IMR-90 (cell line): ENCODE measurements around the gene PCBD1. TPM values are rescaled to one million over a fixed set of nuclear protein-coding genes. Genes with fewer than 3 reads are reported as not detected.
A peak's percentile ranks its signal among the peaks of the same experiment; 100 is the strongest.

Experiments used
- ATAC-seq: fragments of 200-7000 bp; cut with Tn5 transposase; 2 replicates; pipeline ENCODE4 v1.9.1; 2020; ENCODE audit warnings: low read depth, mild to moderate bottlenecking, moderate library complexity
- BruUV-seq: library from RNA; stranded (reverse); fragments of 400-500 nt; replicated peaks from 2 replicates; lab custom pipeline; 2021; lab: Mats Ljungman, UMichigan
- CTCF ChIA-PET: fragments of 300-600 bp; formaldehyde crosslinking; extraction: SDS; loops from one replicate; lab custom pipeline; 2021; ENCODE audit warnings: antibody characterized with exemption; lab: Yijun Ruan, JAX
- POLR2A ChIA-PET: fragments of 300-600 bp; sonication (Branson Sonifier 250); formaldehyde crosslinking; loops from one replicate; lab custom pipeline; 2022; ENCODE audit warnings: antibody characterized with exemption; ENCODE audit not compliant: unreplicated experiment; lab: Charles Lee
- DNase-seq: peaks from one replicate; pipeline ENCODE4 v3.0.0; 2013
- H2AFZ ChIP-seq: replicated peaks from 2 replicates; pipeline ENCODE3; 2013; ENCODE audit warnings: low read length, mild to moderate bottlenecking; ENCODE audit not compliant: poor library complexity
- H2AK5ac ChIP-seq: 2 replicates; pipeline ENCODE4 v1.6.1; 2013; ENCODE audit warnings: low read depth, low read length, inconsistent platforms
- H2AK9ac ChIP-seq: replicated peaks from 2 replicates; pipeline ENCODE3; 2013; ENCODE audit warnings: mild to moderate bottlenecking, low read depth, low read length, moderate library complexity; ENCODE audit not compliant: poor library complexity
- H2BK120ac ChIP-seq: 2 replicates; pipeline ENCODE4 v1.6.1; 2013; ENCODE audit warnings: low read depth, low read length, inconsistent platforms
- H2BK15ac ChIP-seq: 3 replicates; pipeline ENCODE4 v1.6.1; 2013; ENCODE audit warnings: low read depth, low read length, inconsistent platforms
- H2BK20ac ChIP-seq: 2 replicates; pipeline ENCODE4 v1.6.1; 2013; ENCODE audit warnings: low read depth, mild to moderate bottlenecking, inconsistent platforms, low read length, moderate library complexity
- H2BK5ac ChIP-seq: 2 replicates; pipeline ENCODE4 v1.6.1; 2013; ENCODE audit warnings: mild to moderate bottlenecking, low read depth, low read length, inconsistent platforms; ENCODE audit not compliant: poor library complexity, severe bottlenecking
- H3K14ac ChIP-seq: replicated peaks from 2 replicates; pipeline ENCODE4 v1.6.1; 2013; ENCODE audit warnings: low read depth, low read length, inconsistent platforms
- H3K18ac ChIP-seq: 2 replicates; pipeline ENCODE4 v1.6.1; 2013; ENCODE audit warnings: low read depth, low read length, control low read depth
- H3K23ac ChIP-seq: 2 replicates; pipeline ENCODE4 v1.6.1; 2013; ENCODE audit warnings: low read depth, low read length, inconsistent platforms
- H3K27ac ChIP-seq: 2 replicates; pipeline ENCODE4 v1.5.1; 2013; ENCODE audit warnings: mild to moderate bottlenecking, control low read depth, low read length; ENCODE audit not compliant: insufficient read depth
- H3K27me3 ChIP-seq: 2 replicates; pipeline ENCODE4 v1.6.1; 2013; ENCODE audit warnings: low read length; ENCODE audit not compliant: control insufficient read depth, insufficient read depth
- H3K36me3 ChIP-seq: 2 replicates; pipeline ENCODE4 v1.6.1; 2013; ENCODE audit warnings: low read length, mixed read lengths; ENCODE audit not compliant: control insufficient read depth, insufficient read depth
- H3K4ac ChIP-seq: 2 replicates; pipeline ENCODE4 v1.6.1; 2013; ENCODE audit warnings: low read depth, low read length, inconsistent platforms
- H3K4me1 ChIP-seq: 2 replicates; pipeline ENCODE4 v1.6.1; 2013; ENCODE audit warnings: low read length, mixed read lengths; ENCODE audit not compliant: control insufficient read depth, insufficient read depth
- H3K4me2 ChIP-seq: 2 replicates; pipeline ENCODE4 v1.6.1; 2013; ENCODE audit warnings: low read depth, mild to moderate bottlenecking, control low read depth, low read length, moderate library complexity
- H3K4me3 ChIP-seq: 2 replicates; pipeline ENCODE4 v1.5.1; 2013; ENCODE audit warnings: low read depth, mild to moderate bottlenecking, control low read depth, low read length, moderate library complexity; ENCODE audit not compliant: insufficient read depth
- H3K56ac ChIP-seq: 2 replicates; pipeline ENCODE4 v1.6.1; 2013; ENCODE audit warnings: low read length, inconsistent platforms; ENCODE audit not compliant: insufficient read depth; ENCODE audit errors: extremely low read depth
- H3K79me1 ChIP-seq, 2 experiments: 2 replicates each; pipeline ENCODE4 v1.6.1; 2013; ENCODE audit warnings: low read length in 2 of 2, inconsistent platforms in 1 of 2, low read depth in 1 of 2
- H3K9ac ChIP-seq: 2 replicates; pipeline ENCODE4 v1.6.1; 2013; ENCODE audit warnings: low read depth, low read length, control low read depth
- H3K9me1 ChIP-seq: 2 replicates; pipeline ENCODE4 v1.6.1; 2013; ENCODE audit warnings: low read length, inconsistent platforms; ENCODE audit not compliant: insufficient read depth
- H3K9me3 ChIP-seq: 2 replicates; pipeline ENCODE4 v1.6.1; 2013; ENCODE audit warnings: low read length; ENCODE audit not compliant: control insufficient read depth, insufficient read depth
- H4K20me1 ChIP-seq: 2 replicates; pipeline ENCODE4 v1.6.1; 2013; ENCODE audit warnings: low read length, inconsistent platforms; ENCODE audit not compliant: insufficient read depth
- H4K5ac ChIP-seq: 2 replicates; pipeline ENCODE4 v1.6.1; 2013; ENCODE audit warnings: mild to moderate bottlenecking, low read depth, low read length, control low read depth
- H4K8ac ChIP-seq, 2 experiments: 2 replicates each; pipeline ENCODE4 v1.6.1; 2013; ENCODE audit warnings: low read depth in 2 of 2, low read length in 2 of 2, control low read depth in 1 of 2, inconsistent platforms in 1 of 2
- H4K91ac ChIP-seq: 2 replicates; pipeline ENCODE4 v1.6.1; 2013; ENCODE audit warnings: low read depth, low read length, inconsistent platforms; ENCODE audit not compliant: insufficient read depth
- BHLHE40 ChIP-seq: fragments of 150-350 bp; IDR thresholded peaks from 2 replicates; pipeline ENCODE4 v1.6.1; 2016; ENCODE audit warnings: mild to moderate bottlenecking, low read depth, low read length
- CEBPB ChIP-seq: IDR thresholded peaks from 2 replicates; pipeline ENCODE4 v1.6.1; 2012; ENCODE audit warnings: low read depth, low read length, improper control_type of control experiment
- FOS ChIP-seq: fragments of 150-350 bp; IDR thresholded peaks from 2 replicates; pipeline ENCODE4 v1.6.1; 2016; ENCODE audit warnings: low read depth, low read length
- MAZ ChIP-seq: IDR thresholded peaks from 2 replicates; pipeline ENCODE4 v1.6.1; 2012; ENCODE audit warnings: low read depth, mild to moderate bottlenecking, low read length, improper control_type of control experiment, moderate library complexity, borderline replicate concordance
- MXI1 ChIP-seq: IDR thresholded peaks from 2 replicates; pipeline ENCODE4 v1.6.1; 2012; ENCODE audit warnings: low read depth, mild to moderate bottlenecking, low read length, moderate library complexity, borderline replicate concordance
- NFE2L2 ChIP-seq: fragments of 150-350 bp; IDR thresholded peaks from 2 replicates; pipeline ENCODE4 v1.6.1; 2016; ENCODE audit warnings: low read depth, mild to moderate bottlenecking, low read length
- POLR2A ChIP-seq: IDR thresholded peaks from 2 replicates; pipeline ENCODE4 v1.6.1; 2012; ENCODE audit warnings: mild to moderate bottlenecking, low read depth, low read length
- RAD21 ChIP-seq: IDR thresholded peaks from 2 replicates; pipeline ENCODE4 v1.6.1; 2012; ENCODE audit warnings: low read length, improper control_type of control experiment
- RCOR1 ChIP-seq: IDR thresholded peaks from 2 replicates; pipeline ENCODE4 v1.6.1; 2012; ENCODE audit warnings: mild to moderate bottlenecking, low read length, improper control_type of control experiment; ENCODE audit not compliant: insufficient replicate concordance
- RFX5 ChIP-seq: IDR thresholded peaks from 2 replicates; pipeline ENCODE4 v1.8.0; 2012; ENCODE audit warnings: low read depth, mild to moderate bottlenecking, low read length, moderate library complexity
- SMC3 ChIP-seq: fragments of 150-350 bp; IDR thresholded peaks from 2 replicates; pipeline ENCODE4 v1.6.1; 2016; ENCODE audit warnings: low read depth, mild to moderate bottlenecking, antibody characterized with exemption, low read length, moderate library complexity
- WGBS, 2 experiments: methylation state at CpG; one replicate each; pipeline versions ENCODE4 v1.1.5 to v1.1.7; 2013; ENCODE audit warnings: missing lambda C conversion rate in 2 of 2; ENCODE audit not compliant: insufficient read length in 1 of 2; ENCODE audit errors: extremely low coverage in 2 of 2; 5-methylcytosine and 5-hydroxymethylcytosine counted together
- dilution Hi-C: fragments of 300-500 bp; cut with HindIII; formaldehyde crosslinking; loops from one replicate; pipeline ENCODE4 v1.14.3; 2018; ENCODE audit warnings: low sequenced_read_pairs; ENCODE audit not compliant: unreplicated experiment
- in situ Hi-C: fragments of 300-500 bp; cut with MboI; formaldehyde crosslinking; loops from 3 replicates; pipeline ENCODE4 v1.14.3; 2019; ENCODE audit warnings: low sequenced_read_pairs, inconsistent platforms, mixed read lengths
- intact Hi-C: fragments of 100-400 bp; cut with micrococcal nuclease; formaldehyde crosslinking; loops from 2 replicates; pipeline ENCODE4 v1.10.0; 2022
- polyA plus RNA-seq, 3 experiments: library from polyadenylated mRNA; depleted of rRNA; stranded (reverse); fragments of >200 nt; gene quantifications; 2 replicates each; pipeline ENCODE4 v1.2.3, GENCODE V29; 2012; ENCODE audit warnings: low replicate concordance in 1 of 3
- total RNA-seq: library from RNA; depleted of rRNA; stranded (reverse); fragments of >200 nt; gene quantifications from 2 replicates; pipeline ENCODE4 v1.2.3, GENCODE V29; 2012
- TF ChIP-seq, protein P1 (sequence below): fragments of 150-350 bp; IDR thresholded peaks from 2 replicates; pipeline ENCODE4 v1.6.1; 2016; ENCODE audit warnings: low read depth, mild to moderate bottlenecking, low read length, moderate library complexity, borderline replicate concordance
- TF ChIP-seq, protein P2 (sequence below): conservative IDR thresholded peaks from 2 replicates; pipeline ENCODE4 v1.5.1; 2012; ENCODE audit warnings: mild to moderate bottlenecking, low read depth, low read length, improper control_type of control experiment

PCBD1 gene
- total and polyA plus RNA-seq, 2 of the 4 experiments (the other 2 are of a cell fraction): 15.8 to 31.6 TPM

DNA sequence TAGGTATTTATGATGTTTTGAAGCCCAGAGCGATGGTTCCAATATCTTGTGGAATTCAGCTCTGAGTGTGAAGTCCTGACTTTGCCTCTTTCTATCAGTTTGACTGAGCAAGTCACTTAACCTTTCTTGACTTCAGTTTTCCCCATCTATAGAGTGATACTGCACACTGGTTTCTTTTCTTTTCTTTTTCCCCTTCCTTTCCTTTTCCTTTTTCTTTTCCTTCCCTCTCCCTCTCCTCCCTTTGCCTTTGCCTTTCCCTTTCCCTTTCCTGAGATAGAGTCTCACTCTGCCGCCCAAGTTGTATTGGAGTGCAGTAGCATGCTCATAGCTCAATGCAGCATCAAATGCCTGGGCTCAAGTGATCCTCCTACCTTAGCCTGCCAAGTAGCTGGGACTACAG, 52.0 kb downstream of the PCBD1 start:
- Histone ChIP-seq H3K9me1 (peaks cover 13% of the 10 kb centered on the region; the same call in 1 of the 2 replicates), H3K23ac (0 out of 2 replicates have a peak overlapping the region, but pooled peaks have one; percentile 1), H3K36me3 (peaks cover 2% of the 10 kb centered on the region; the same call in 1 of the 2 replicates), H4K5ac (no peak overlapping the region), H3K9me3 (peaks cover 3% of the 10 kb centered on the region), H3K9ac (no peak overlapping the region), H2BK15ac (no peak overlapping the region), H2BK20ac (no peak overlapping the region), H2BK5ac (no peak overlapping the region), H3K56ac (no peak overlapping the region), H3K4me2 (no peak overlapping the region), H3K4me1 (peaks cover 23% of the 10 kb centered on the region), H3K4ac (no peak overlapping the region), H3K27me3 (no peaks in the 10 kb centered on the region), H2BK120ac (no peak overlapping the region), H2AK5ac (peak overlapping the region; percentile 68; the same call in 1 of the 2 replicates), H3K79me1 (peaks cover 44 to 57% of the 10 kb centered on the region in 2 experiments), H4K91ac (no peak overlapping the region), H3K27ac (no peak overlapping the region), H3K4me3 (no peak overlapping the region), H4K8ac (0 out of 4 replicates have a peak overlapping the region, but pooled peaks of 1 of the 2 experiments have one; percentile 50), H2AK9ac (no peak overlapping the region), H2AFZ (no peak overlapping the region), H3K18ac (no peak overlapping the region), H3K14ac (no peak overlapping the region), H4K20me1 (peaks cover 3% of the 10 kb centered on the region; the same call in 1 of the 2 replicates)
- ATAC-seq (no peak), DNase-seq (no peak)
- dilution Hi-C loops (no loop called here), in situ Hi-C loops (no loop called here), intact Hi-C loops (no loop called here)
- POLR2A ChIA-PET: interaction anchor here (1.1 kb wide), 1 partner anchor 36 kb away, joined by 4 read pairs; no protein-coding TSS in a partner anchor
- no TSS peak for BruUV-seq
- CTCF ChIA-PET: interaction anchor here (0.6 kb wide), 1 partner anchor 390 kb away, joined by 9 read pairs; no protein-coding TSS in a partner anchor
- no CpG with 5 or more reads among the region's 2 CpGs for WGBS, 2 experiments
- TF ChIP-seq FOS: no peak
- no peak for TF ChIP-seq RFX5
- TF ChIP-seq RAD21: no peak
- TF ChIP-seq, protein P1, sequence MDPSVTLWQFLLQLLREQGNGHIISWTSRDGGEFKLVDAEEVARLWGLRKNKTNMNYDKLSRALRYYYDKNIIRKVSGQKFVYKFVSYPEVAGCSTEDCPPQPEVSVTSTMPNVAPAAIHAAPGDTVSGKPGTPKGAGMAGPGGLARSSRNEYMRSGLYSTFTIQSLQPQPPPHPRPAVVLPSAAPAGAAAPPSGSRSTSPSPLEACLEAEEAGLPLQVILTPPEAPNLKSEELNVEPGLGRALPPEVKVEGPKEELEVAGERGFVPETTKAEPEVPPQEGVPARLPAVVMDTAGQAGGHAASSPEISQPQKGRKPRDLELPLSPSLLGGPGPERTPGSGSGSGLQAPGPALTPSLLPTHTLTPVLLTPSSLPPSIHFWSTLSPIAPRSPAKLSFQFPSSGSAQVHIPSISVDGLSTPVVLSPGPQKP: no peak
- TF ChIP-seq SMC3: no peak
- TF ChIP-seq CEBPB: no peak
- no peak for TF ChIP-seq POLR2A
- no peak for TF ChIP-seq MXI1
- TF ChIP-seq BHLHE40: no peak
- no peak for TF ChIP-seq RCOR1
- no peak for TF ChIP-seq NFE2L2
- no peak for TF ChIP-seq MAZ
- TF ChIP-seq, protein P2, sequence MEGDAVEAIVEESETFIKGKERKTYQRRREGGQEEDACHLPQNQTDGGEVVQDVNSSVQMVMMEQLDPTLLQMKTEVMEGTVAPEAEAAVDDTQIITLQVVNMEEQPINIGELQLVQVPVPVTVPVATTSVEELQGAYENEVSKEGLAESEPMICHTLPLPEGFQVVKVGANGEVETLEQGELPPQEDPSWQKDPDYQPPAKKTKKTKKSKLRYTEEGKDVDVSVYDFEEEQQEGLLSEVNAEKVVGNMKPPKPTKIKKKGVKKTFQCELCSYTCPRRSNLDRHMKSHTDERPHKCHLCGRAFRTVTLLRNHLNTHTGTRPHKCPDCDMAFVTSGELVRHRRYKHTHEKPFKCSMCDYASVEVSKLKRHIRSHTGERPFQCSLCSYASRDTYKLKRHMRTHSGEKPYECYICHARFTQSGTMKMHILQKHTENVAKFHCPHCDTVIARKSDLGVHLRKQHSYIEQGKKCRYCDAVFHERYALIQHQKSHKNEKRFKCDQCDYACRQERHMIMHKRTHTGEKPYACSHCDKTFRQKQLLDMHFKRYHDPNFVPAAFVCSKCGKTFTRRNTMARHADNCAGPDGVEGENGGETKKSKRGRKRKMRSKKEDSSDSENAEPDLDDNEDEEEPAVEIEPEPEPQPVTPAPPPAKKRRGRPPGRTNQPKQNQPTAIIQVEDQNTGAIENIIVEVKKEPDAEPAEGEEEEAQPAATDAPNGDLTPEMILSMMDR: no peak
